A673 (cell line): ENCODE results near the gene HDAC10. TPM values are rescaled to one million over a fixed set of nuclear protein-coding genes. Genes with fewer than 3 reads are reported as not detected.

ENCODE experiments used
- BruUV-seq: library from RNA; stranded (reverse); fragments of 400-500 nt; replicated peaks from 2 replicates; lab custom pipeline; 2021; lab: Mats Ljungman, UMichigan
- CTCF ChIA-PET: fragments of 300-600 bp; sonication (Branson Sonifier 250); formaldehyde crosslinking; loops from one replicate; lab custom pipeline; 2022; ENCODE audit warnings: antibody characterized with exemption; lab: Charles Lee
- POLR2A ChIA-PET: fragments of 300-600 bp; sonication (Branson Sonifier 250); formaldehyde crosslinking; loops from one replicate; lab custom pipeline; 2022; ENCODE audit warnings: antibody characterized with exemption; ENCODE audit not compliant: low non-redundant PET; lab: Charles Lee
- DNase-seq: peaks from one replicate; pipeline ENCODE4 v3.0.0-alpha.2; 2015; ENCODE audit warnings: low spot score
- H3K27ac ChIP-seq: fragments of 200-600 bp; sonication (generic); 2 replicates; pipeline ENCODE4 v1.5.1; 2016; ENCODE audit warnings: mixed run types, low read depth, mild to moderate bottlenecking, mixed read lengths, antibody characterized with exemption, low read length; ENCODE audit not compliant: poor library complexity, severe bottlenecking
- H3K27me3 ChIP-seq: fragments of 200-600 bp; sonication (generic); replicated peaks from 2 replicates; pipeline ENCODE4 v1.6.1; 2017; ENCODE audit warnings: mixed run types, low read depth, mild to moderate bottlenecking, mixed read lengths, antibody characterized with exemption, low read length; ENCODE audit not compliant: insufficient read depth, poor library complexity
- H3K36me3 ChIP-seq: fragments of 200-600 bp; sonication (generic); 2 replicates; pipeline ENCODE4 v1.6.1; 2016; ENCODE audit warnings: mixed run types, mild to moderate bottlenecking, mixed read lengths, antibody characterized with exemption, low read length; ENCODE audit not compliant: insufficient read depth, poor library complexity, severe bottlenecking
- H3K4me1 ChIP-seq: fragments of 200-600 bp; sonication (generic); 2 replicates; pipeline ENCODE4 v1.6.1; 2017; ENCODE audit warnings: mixed run types, mild to moderate bottlenecking, mixed read lengths, antibody characterized with exemption, low read length; ENCODE audit not compliant: insufficient read depth, poor library complexity, severe bottlenecking
- H3K4me3 ChIP-seq: fragments of 200-600 bp; sonication (generic); 2 replicates; pipeline ENCODE4 v1.5.1; 2016; ENCODE audit warnings: low read depth, mixed run types, mild to moderate bottlenecking, mixed read lengths, low read length; ENCODE audit not compliant: poor library complexity, severe bottlenecking
- H3K9me3 ChIP-seq: fragments of 200-600 bp; sonication (generic); 2 replicates; pipeline ENCODE4 v1.6.1; 2016; ENCODE audit warnings: mixed run types, low read depth, mild to moderate bottlenecking, mixed read lengths, antibody characterized with exemption, low read length; ENCODE audit not compliant: poor library complexity, severe bottlenecking
- CTCF ChIP-seq: fragments of 300-800, 200-600 bp; sonication (generic); conservative IDR thresholded peaks from 2 replicates; pipeline ENCODE4 v1.5.1; 2017; ENCODE audit warnings: low read depth, mild to moderate bottlenecking, antibody characterized with exemption, low read length, moderate library complexity, mixed read lengths
- EZH2 ChIP-seq: fragments of 200-600 bp; sonication (generic); IDR thresholded peaks from 2 replicates; pipeline ENCODE4 v1.6.1; 2017; ENCODE audit warnings: borderline replicate concordance, low read depth, mild to moderate bottlenecking, mixed read lengths, antibody characterized with exemption, low read length; ENCODE audit not compliant: poor library complexity, severe bottlenecking
- intact Hi-C: fragments of 100-400 bp; cut with micrococcal nuclease; formaldehyde crosslinking; loops from one replicate; pipeline ENCODE4 v1.10.0; 2022; ENCODE audit not compliant: unreplicated experiment
- total RNA-seq: library from RNA; stranded (reverse); gene quantifications from 2 replicates; pipeline ENCODE4 v1.2.3, GENCODE V29; 2021

Gene HDAC10
- total RNA-seq, 1 experiment from 2014 or later, result 38.6 TPM

DNA sequence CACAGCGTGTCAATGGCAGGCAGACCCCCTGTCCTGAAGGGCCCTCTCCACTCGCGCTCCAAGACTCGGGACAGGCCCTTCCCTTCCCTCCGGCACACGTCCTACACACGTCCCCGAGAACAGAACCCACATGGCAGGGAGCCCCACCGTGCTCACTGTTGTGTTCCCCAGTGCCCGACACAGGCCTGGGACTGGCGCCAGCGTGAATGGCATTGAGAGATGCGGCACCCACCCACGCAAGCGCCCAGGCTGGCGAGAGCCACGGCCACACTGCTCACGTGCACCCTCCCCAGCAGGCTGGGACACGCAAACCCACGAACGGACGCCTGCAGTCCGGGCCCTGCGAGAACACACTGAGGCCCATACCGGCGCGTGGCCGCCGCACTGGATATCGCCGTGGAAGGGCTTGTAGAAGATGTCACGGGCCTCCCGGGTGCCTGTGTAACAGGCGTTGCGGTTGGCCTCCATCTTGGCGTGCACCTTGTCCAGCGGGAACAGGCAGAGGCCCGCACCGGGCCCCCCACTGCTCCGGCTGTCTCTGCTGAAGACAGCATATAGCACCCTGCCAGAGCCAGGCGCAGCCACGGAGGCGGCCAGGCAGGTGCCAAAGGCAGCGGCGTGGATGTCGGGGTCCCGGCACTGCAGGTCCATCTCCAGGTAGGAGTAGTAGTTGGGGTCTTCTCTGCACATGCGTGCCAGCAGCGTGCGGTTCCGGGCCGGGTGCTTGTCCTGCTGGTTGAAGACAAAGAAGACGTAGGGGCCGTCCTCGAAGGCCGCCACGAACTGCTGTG lies 38.3 kb upstream of the HDAC10 start:
- POLR2A ChIA-PET, result no interaction called here
- H3K4me3 ChIP-seq, result no peak overlapping the region
- CTCF ChIA-PET, result no interaction called here
- no peak overlapping the region for H3K27ac ChIP-seq
- DNase-seq, result no peak
- no TSS peak for BruUV-seq
- H3K27me3 ChIP-seq, result no peaks in the 10 kb centered on the region
- intact Hi-C loops, result no loop called here
- TF ChIP-seq CTCF (no peak), EZH2 (no peak)
- H3K36me3 ChIP-seq, result peaks cover 65% of the 10 kb centered on the region
- no peaks in the 10 kb centered on the region for H3K9me3 ChIP-seq
- H3K4me1 ChIP-seq, result peaks cover 23% of the 10 kb centered on the region

- ChIA-PET POLR2A (no interaction called here), CTCF (no interaction called here)
- no TSS peak for BruUV-seq
- no peak for DNase-seq
- Histone ChIP-seq H3K4me1 (peaks cover 7% of the 10 kb centered on the region), H3K27me3 (no peaks in the 10 kb centered on the region), H3K27ac (no peak overlapping the region), H3K9me3 (no peaks in the 10 kb centered on the region), H3K4me3 (no peak overlapping the region), H3K36me3 (peaks cover 77% of the 10 kb centered on the region)
- TF ChIP-seq CTCF (no peak), EZH2 (no peak)
- intact Hi-C loops, result no loop called here
These were observed 36.7 kb upstream of the HDAC10 start for GRCh38 chr22:50287731-50288130.

DNA sequence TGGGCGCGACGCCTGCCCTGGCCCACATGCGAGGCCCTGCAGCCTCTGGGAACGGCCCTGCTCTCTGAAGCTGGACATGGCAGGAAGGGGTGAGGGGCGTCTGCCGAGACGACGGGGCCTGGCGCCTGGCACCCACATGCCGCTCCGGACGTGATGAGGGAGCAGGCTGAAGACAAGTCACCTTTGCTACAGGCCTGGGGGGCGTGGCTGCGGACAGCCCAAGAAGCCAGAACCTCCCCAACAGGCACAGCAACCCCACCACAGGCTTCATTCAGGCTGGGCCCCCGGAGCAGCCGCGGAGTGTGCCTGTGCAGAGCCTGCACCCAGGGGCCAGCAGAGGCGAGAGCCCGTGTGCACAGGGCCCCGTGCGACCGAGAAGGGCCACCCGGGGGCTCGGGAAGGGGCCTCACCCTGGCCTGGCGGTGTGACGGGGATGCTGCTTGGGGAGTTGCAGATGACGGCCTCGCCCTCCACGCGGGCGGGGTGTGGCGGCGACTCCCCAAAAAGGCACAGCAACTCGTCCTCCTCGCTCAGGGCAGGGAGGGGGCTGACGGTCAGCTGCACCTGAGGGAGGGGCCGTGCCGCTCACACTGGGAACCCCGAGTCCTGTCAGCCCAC lies 35.7 kb upstream of the HDAC10 start:
- Histone ChIP-seq H3K27me3 (no peaks in the 10 kb centered on the region), H3K4me3 (no peak overlapping the region), H3K9me3 (no peaks in the 10 kb centered on the region), H3K4me1 (no peaks in the 10 kb centered on the region), H3K36me3 (peaks cover 87% of the 10 kb centered on the region), H3K27ac (no peak overlapping the region)
- no peak for TF ChIP-seq CTCF
- TF ChIP-seq EZH2, result no peak
- ChIA-PET CTCF (no interaction called here), POLR2A (interaction anchor here (0.7 kb wide), 1 partner anchor 172 kb away, joined by 9 read pairs; no protein-coding TSS in a partner anchor)
- DNase-seq, result no peak
- intact Hi-C loops, result no loop called here
- no TSS peak for BruUV-seq
